ENCODE measurements around the gene PGM5. TPM values are rescaled to one million over a fixed set of nuclear protein-coding genes. Genes with fewer than 3 reads are reported as not detected.

Gene PGM5
- total and polyA plus RNA-seq, 2 of the 8 experiments (the other 6 are each of a cell fraction or from before 2014, with no cell fraction given), result not detected

DNA sequence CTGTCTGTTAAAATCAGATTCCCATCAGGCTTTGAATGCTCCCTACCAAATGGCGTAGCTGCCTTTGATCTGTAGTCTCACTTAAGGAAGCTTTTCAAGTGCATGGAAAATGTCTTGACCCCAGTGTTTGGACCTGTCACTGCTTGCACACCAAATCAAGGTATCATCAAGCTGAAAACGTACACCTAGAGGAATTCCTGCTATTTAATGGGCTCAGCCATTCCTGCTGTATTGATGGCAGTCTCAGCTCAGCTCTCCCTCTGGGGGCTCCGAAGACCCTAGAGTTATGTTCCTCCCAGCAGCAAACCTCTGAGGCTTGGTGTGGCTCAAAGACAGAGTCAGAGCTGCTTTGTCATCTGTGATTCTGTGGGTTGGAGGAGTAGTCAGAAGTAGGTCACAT, 63.5 kb downstream of the PGM5 start:
- CTCF ChIA-PET (ENCODE audit: partially characterized antibody), result interaction anchor here (0.6 to 1.6 kb wide), 2 partner anchors 87 to 114 kb away, joined by 3 to 4 read pairs; no protein-coding TSS in a partner anchor
- H3K4me3 ChIP-seq (ENCODE audit: extremely low read depth in 1 of 4, insufficient read depth in 2 of 4, low read depth in 3 of 4, low read length in 4 of 4), result no peak overlapping the region
- no peak overlapping the region for H2BK120ac ChIP-seq (replicated peaks; ENCODE audit: low read depth, low read length)
- H3K79me2 ChIP-seq (ENCODE audit: control insufficient read depth in 1 of 2, insufficient read depth in 2 of 2, low read length in 2 of 2), result no peaks in the 10 kb centered on the region
- H2AK5ac ChIP-seq (ENCODE audit: low read depth, low read length), result no peak overlapping the region
- no peak overlapping the region for H3K9ac ChIP-seq (replicated peaks in 1 of 4; ENCODE audit: extremely low read depth in 1 of 4, low read depth in 3 of 4, low read length in 3 of 4)
- no peak overlapping the region for H2BK12ac ChIP-seq (ENCODE audit: low read depth, low read length)
- H3K4ac ChIP-seq (replicated peaks; ENCODE audit: insufficient read length, low read depth, low read length), result no peak overlapping the region
- DNase-seq (ENCODE audit: low read depth in 1 of 2, low spot score in 2 of 2) (no peak), FAIRE-seq (no peak)
- H3K4me1 ChIP-seq (replicated peaks in 1 of 4; ENCODE audit: control insufficient read depth in 3 of 4, insufficient read depth in 4 of 4, low read length in 3 of 4), result no peaks in the 10 kb centered on the region
- H3K36me3 ChIP-seq (ENCODE audit: control insufficient read depth in 2 of 4, insufficient read depth in 4 of 4, low read length in 3 of 4), result no peaks in the 10 kb centered on the region
- WGBS, 2 experiments (ENCODE audit: extremely low coverage in 1 of 2, insufficient coverage in 1 of 2, insufficient read length in 1 of 2, insufficient replicate concordance in 2 of 2, low coverage in 1 of 2, low lambda C conversion rate in 2 of 2, missing lambda C conversion rate in 1 of 2), result 79% methylated on average over 3 of the region's 3 CpGs; no CpG with 5 or more reads in 1 of the 2 experiments
- no peak overlapping the region for H3K56ac ChIP-seq (replicated peaks; ENCODE audit: insufficient read length, low read depth, low read length)
- H3K27me3 ChIP-seq (replicated peaks in 1 of 4; ENCODE audit: control insufficient read depth in 3 of 4, extremely low read depth in 1 of 4, insufficient read depth in 3 of 4, low read length in 3 of 4), result peaks cover 0 to 2% (median 0%) of the 10 kb centered on the region in 4 experiments; a peak in 1 of 7 replicates
- H3K23me2 ChIP-seq (ENCODE audit: low read depth, low read length), result no peaks in the 10 kb centered on the region
- H2BK15ac ChIP-seq (ENCODE audit: low read length), result no peak overlapping the region
- no peak overlapping the region for H3K4me2 ChIP-seq (ENCODE audit: insufficient read depth in 1 of 2, low read depth in 2 of 2, low read length in 2 of 2)
- no peak overlapping the region for H3K23ac ChIP-seq (ENCODE audit: insufficient read length)
- H3K14ac ChIP-seq (ENCODE audit: insufficient read length), result no peak overlapping the region
- no peaks in the 10 kb centered on the region for H4K20me1 ChIP-seq (replicated peaks in 1 of 2; ENCODE audit: control insufficient read depth in 1 of 2, insufficient read depth in 2 of 2, low read length in 2 of 2)
- no peak overlapping the region for H4K8ac ChIP-seq (ENCODE audit: extremely low read depth, insufficient read depth, low read length)
- H3K79me1 ChIP-seq (ENCODE audit: low read depth, low read length), result no peaks in the 10 kb centered on the region
- H3K27ac ChIP-seq (ENCODE audit: low read depth, low read length), result no peak overlapping the region
- no peaks in the 10 kb centered on the region for H3K9me3 ChIP-seq (ENCODE audit: insufficient read depth in 2 of 2, low read depth in 1 of 2, low read length in 1 of 2)
- no peak overlapping the region for H2BK20ac ChIP-seq (ENCODE audit: low read length)
- H4K5ac ChIP-seq (ENCODE audit: insufficient read length, low read depth, low read length), result no peak overlapping the region
- POLR2A ChIA-PET (ENCODE audit: partially characterized antibody), result no interaction called here
- no peak overlapping the region for H3K18ac ChIP-seq (ENCODE audit: extremely low read depth, low read length)
- no peak overlapping the region for H2AFZ ChIP-seq (ENCODE audit: low read length)
- H2BK5ac ChIP-seq (ENCODE audit: low read depth, low read length), result no peak overlapping the region
- no peak overlapping the region for H4K91ac ChIP-seq (replicated peaks; ENCODE audit: insufficient read length, low read length)
- TF ChIP-seq, protein P1, sequence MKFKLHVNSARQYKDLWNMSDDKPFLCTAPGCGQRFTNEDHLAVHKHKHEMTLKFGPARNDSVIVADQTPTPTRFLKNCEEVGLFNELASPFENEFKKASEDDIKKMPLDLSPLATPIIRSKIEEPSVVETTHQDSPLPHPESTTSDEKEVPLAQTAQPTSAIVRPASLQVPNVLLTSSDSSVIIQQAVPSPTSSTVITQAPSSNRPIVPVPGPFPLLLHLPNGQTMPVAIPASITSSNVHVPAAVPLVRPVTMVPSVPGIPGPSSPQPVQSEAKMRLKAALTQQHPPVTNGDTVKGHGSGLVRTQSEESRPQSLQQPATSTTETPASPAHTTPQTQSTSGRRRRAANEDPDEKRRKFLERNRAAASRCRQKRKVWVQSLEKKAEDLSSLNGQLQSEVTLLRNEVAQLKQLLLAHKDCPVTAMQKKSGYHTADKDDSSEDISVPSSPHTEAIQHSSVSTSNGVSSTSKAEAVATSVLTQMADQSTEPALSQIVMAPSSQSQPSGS (IDR thresholded peaks at IDR 0.05; ENCODE audit: low read length), result no peak
- TF ChIP-seq SIX5 (IDR thresholded peaks at IDR 0.05; ENCODE audit: low read depth, low read length) (no peak), BRCA1 (IDR thresholded peaks at IDR 0.05; ENCODE audit: low read depth, low read length) (no peak), NRF1 (IDR thresholded peaks at IDR 0.05; ENCODE audit: low read depth, low read length) (no peak), TAF7 (optimal IDR thresholded peaks at IDR 0.05; ENCODE audit: borderline replicate concordance, low read depth, low read length) (no peak), JUND (IDR thresholded peaks at IDR 0.05; ENCODE audit: low read length) (no peak), TBP (IDR thresholded peaks at IDR 0.05; ENCODE audit: low read depth, low read length) (no peak), POLR2AphosphoS5 (IDR thresholded peaks at IDR 0.05; ENCODE audit: low read depth, low read length) (no peak), GTF2F1 (IDR thresholded peaks at IDR 0.05; ENCODE audit: borderline replicate concordance, low read depth, low read length) (no peak)
